A549 treated with ZK216348 at 1 μM for 4 hours (cell line): ENCODE results near the gene PRR20A. TPM values are rescaled to one million over a fixed set of nuclear protein-coding genes. Genes with fewer than 3 reads are reported as not detected.

ENCODE experiments used
- total RNA-seq: library from RNA; stranded (reverse); fragments of 200-300 nt; extraction: Qiagen RNA extraction; gene quantifications from 5 replicates; pipeline ENCODE4 v1.2.3, GENCODE V29; 2022; ENCODE audit warnings: low read depth

The PRR20A gene
- total RNA-seq = not detected in 5 replicates

GRCh38 chr13:57140235-57140968 lies at the start of gene PRR20A:
Gene PRR20A (plus strand): TSS chr13:57140918. CDS start chr13:57141305, 387 bp downstream.

DNA sequence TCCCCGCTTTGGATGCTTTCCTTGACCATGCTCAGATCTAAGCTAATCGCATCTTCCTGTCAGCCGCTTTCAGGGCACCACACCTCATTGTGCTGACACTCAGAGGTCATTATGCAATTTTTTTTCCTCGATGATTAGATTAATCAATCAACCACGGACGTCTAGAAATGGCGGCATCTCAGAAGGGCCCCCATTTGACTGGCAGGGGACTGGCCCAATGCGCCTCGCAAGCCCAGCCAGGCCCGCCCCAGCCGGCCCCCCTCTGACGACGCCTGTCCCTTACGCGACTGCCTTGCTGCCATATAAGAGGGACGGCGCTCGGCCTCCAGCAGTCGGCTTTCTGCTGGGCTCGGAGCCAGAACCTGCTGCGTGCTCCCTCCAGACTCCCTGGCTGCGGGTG lies 6.5 kb downstream of the PRR20A start, which contains the start of gene PRR20B:
Gene PRR20B (plus strand): TSS at position 301 of the 400 bp plus-strand sequence. CDS start 387 bp downstream, outside the sequence.

GRCh38 chr13:57153761-57154160 lies 13.0 kb downstream of the PRR20A start, which contains the start of gene PRR20C:
Gene PRR20C (plus strand): TSS chr13:57154061. CDS start chr13:57154448, 387 bp downstream.

GRCh38 chr13:57160332-57160731 lies 19.6 kb downstream of the PRR20A start, which contains the start of gene PRR20D:
Gene PRR20D (plus strand): TSS chr13:57160632. CDS start chr13:57161019, 387 bp downstream.

GRCh38 chr13:57166897-57167296 lies 26.2 kb downstream of the PRR20A start, which contains the start of gene PRR20E:
Gene PRR20E (plus strand): TSS chr13:57167197. CDS start chr13:57167584, 387 bp downstream.

Other genes starting within 250 kb of the PRR20A start
- gene PRR20B, start 6.6 kb downstream of the PRR20A start, total RNA-seq = not detected in 5 replicates
- not detected in 5 replicates for gene PRR20C, start 13.1 kb downstream of the PRR20A start, total RNA-seq
- not detected in 5 replicates for gene PRR20D, start 19.7 kb downstream of the PRR20A start, total RNA-seq
- gene PRR20E, start 26.3 kb downstream of the PRR20A start, total RNA-seq = not detected in 5 replicates